Hepatocyte (in vitro differentiated cells): ENCODE data around the gene INO80C. TPM values are rescaled to one million over a fixed set of nuclear protein-coding genes. Genes with fewer than 3 reads are reported as not detected.

Source experiments
- DNase-seq: peaks from one replicate; pipeline ENCODE4 v3.0.0-alpha.2; 2016; ENCODE audit warnings: low spot score
- H2AFZ ChIP-seq: fragments of 200-600 bp; sonication (generic); 2 replicates; pipeline ENCODE4 v1.6.0; 2016; ENCODE audit warnings: antibody characterized with exemption, mild to moderate bottlenecking
- H3K27ac ChIP-seq: fragments of 200-600 bp; sonication (generic); 2 replicates; pipeline ENCODE4 v1.5.1; 2016; ENCODE audit warnings: mild to moderate bottlenecking
- H3K27me3 ChIP-seq: fragments of 200-600 bp; sonication (generic); 2 replicates; pipeline ENCODE4 v1.6.1; 2016
- H3K36me3 ChIP-seq: fragments of 200-600 bp; sonication (generic); replicated peaks from 2 replicates; pipeline ENCODE4 v1.5.1; 2016; ENCODE audit warnings: low read depth; ENCODE audit not compliant: insufficient read depth
- H3K4me1 ChIP-seq: fragments of 200-600 bp; sonication (generic); 2 replicates; pipeline ENCODE4 v1.5.1; 2016; ENCODE audit warnings: mild to moderate bottlenecking, moderate library complexity; ENCODE audit not compliant: insufficient read depth
- H3K4me2 ChIP-seq: fragments of 200-600 bp; sonication (generic); 2 replicates; pipeline ENCODE4 v1.6.0; 2016
- H3K4me3 ChIP-seq: fragments of 200-600 bp; sonication (generic); 2 replicates; pipeline ENCODE4 v1.5.1; 2016; ENCODE audit warnings: mild to moderate bottlenecking
- H3K79me2 ChIP-seq: fragments of 200-600 bp; sonication (generic); 2 replicates; pipeline ENCODE4 v1.6.0; 2017; ENCODE audit warnings: mild to moderate bottlenecking
- H3K9me2 ChIP-seq: fragments of 200-600 bp; sonication (generic); replicated peaks from 2 replicates; pipeline ENCODE4 v1.6.0; 2017; ENCODE audit warnings: mild to moderate bottlenecking; ENCODE audit not compliant: insufficient read depth
- H3K9me3 ChIP-seq: fragments of 200-600 bp; sonication (generic); 2 replicates; pipeline ENCODE4 v1.5.1; 2016; ENCODE audit warnings: low read depth, mild to moderate bottlenecking
- H4K20me1 ChIP-seq: fragments of 200-600 bp; sonication (generic); 2 replicates; pipeline ENCODE4 v1.6.0; 2016; ENCODE audit warnings: mild to moderate bottlenecking; ENCODE audit not compliant: insufficient read depth, poor library complexity, severe bottlenecking
- CTCF ChIP-seq: fragments of 200-600 bp; sonication (generic); IDR thresholded peaks from 2 replicates; pipeline ENCODE4 v1.5.1; 2016; ENCODE audit warnings: antibody characterized with exemption, mild to moderate bottlenecking; ENCODE audit not compliant: poor library complexity
- EZH2 ChIP-seq: fragments of 200-600 bp; sonication (generic); IDR thresholded peaks from 2 replicates; pipeline ENCODE4 v1.6.1; 2016; ENCODE audit warnings: antibody characterized with exemption, mild to moderate bottlenecking, borderline replicate concordance
- EZH2phosphoT487 ChIP-seq: fragments of 200-600 bp; sonication (generic); IDR thresholded peaks from one replicate; pipeline ENCODE4 v1.6.1; 2018; ENCODE audit warnings: antibody characterized with exemption, mild to moderate bottlenecking, low read depth, moderate library complexity; ENCODE audit not compliant: unreplicated experiment, severe bottlenecking
- WGBS: methylation state at CpG from one replicate; pipeline ENCODE4 v1.1.6; 2016; ENCODE audit warnings: low lambda C conversion rate; ENCODE audit errors: missing lambda C conversion rate; 5-methylcytosine and 5-hydroxymethylcytosine counted together
- polyA plus RNA-seq: library from polyadenylated mRNA; unstranded; fragments of >200 nt; fragmentation: Nextera tagmentation; extraction: Ambion mirVana; gene quantifications from 2 replicates; pipeline ENCODE4 v1.2.1, GENCODE V29; 2016
- total RNA-seq: library from RNA; depleted of rRNA; stranded (reverse); fragments of >200 nt; gene quantifications from 2 replicates; pipeline ENCODE4 v1.2.3, GENCODE V29; 2014

Gene INO80C
- total and polyA plus RNA-seq, 2 experiments from 2014 or later: 16.5 to 25.1 TPM

- Histone ChIP-seq H3K27ac (peak overlapping the region; percentile 38), H2AFZ (no peak overlapping the region), H4K20me1 (no peaks in the 10 kb centered on the region), H3K36me3 (no peaks in the 10 kb centered on the region), H3K9me2 (no peaks in the 10 kb centered on the region), H3K9me3 (no peaks in the 10 kb centered on the region), H3K4me1 (peaks cover 23% of the 10 kb centered on the region), H3K79me2 (no peaks in the 10 kb centered on the region), H3K4me2 (no peak overlapping the region), H3K4me3 (no peak overlapping the region), H3K27me3 (no peaks in the 10 kb centered on the region)
- TF ChIP-seq CTCF: no peak
- no peak for TF ChIP-seq EZH2
- TF ChIP-seq EZH2phosphoT487: no peak
- 55% methylated on average over 1 of the region's 1 CpG for WGBS
- no peak for DNase-seq
Observed at GRCh38 chr18:35460736-35461161, 37.0 kb downstream of the INO80C start.

GRCh38 chr18:35459997-35460396, 37.8 kb downstream of the INO80C start:
- no peak overlapping the region for H3K4me2 ChIP-seq

GRCh38 chr18:35458677-35459441, 38.9 kb downstream of the INO80C start:
- peak overlapping the region; percentile 5 for H3K4me2 ChIP-seq
- H3K36me3 ChIP-seq: no peaks in the 10 kb centered on the region
- H3K27me3 ChIP-seq: no peaks in the 10 kb centered on the region
- H4K20me1 ChIP-seq: no peaks in the 10 kb centered on the region
- H3K4me3 ChIP-seq: no peak overlapping the region
- H2AFZ ChIP-seq: no peak overlapping the region
- H3K79me2 ChIP-seq: no peaks in the 10 kb centered on the region
- H3K9me2 ChIP-seq: no peaks in the 10 kb centered on the region
- H3K27ac ChIP-seq: peak overlapping the region; percentile 82
- peak; percentile 84 for DNase-seq
- 67% methylated on average over 4 of the region's 4 CpGs for WGBS
- peaks cover 23% of the 10 kb centered on the region for H3K4me1 ChIP-seq
- H3K9me3 ChIP-seq: no peaks in the 10 kb centered on the region
- TF ChIP-seq EZH2 (no peak), CTCF (no peak), EZH2phosphoT487 (no peak)

More at GRCh38 chr18:35459997-35460396, 37.8 kb downstream of the INO80C start:
- no peak for DNase-seq
- TF ChIP-seq EZH2 (no peak), EZH2phosphoT487 (no peak), CTCF (no peak)
- Histone ChIP-seq H3K4me3 (no peak overlapping the region), H3K4me1 (peaks cover 23% of the 10 kb centered on the region), H3K27ac (no peak overlapping the region), H3K27me3 (no peaks in the 10 kb centered on the region), H3K36me3 (no peaks in the 10 kb centered on the region), H3K79me2 (no peaks in the 10 kb centered on the region), H4K20me1 (no peaks in the 10 kb centered on the region), H3K9me3 (no peaks in the 10 kb centered on the region), H3K9me2 (no peaks in the 10 kb centered on the region), H2AFZ (no peak overlapping the region)
- 93% methylated on average over 2 of the region's 2 CpGs for WGBS
